Measurements from ENCODE around the gene ECSIT. TPM values are rescaled to one million over a fixed set of nuclear protein-coding genes. Genes with fewer than 3 reads are reported as not detected.

Gene ECSIT
- total and polyA plus RNA-seq, 2 experiments from 2014 or later, result 36.6 to 66.5 TPM

DNA sequence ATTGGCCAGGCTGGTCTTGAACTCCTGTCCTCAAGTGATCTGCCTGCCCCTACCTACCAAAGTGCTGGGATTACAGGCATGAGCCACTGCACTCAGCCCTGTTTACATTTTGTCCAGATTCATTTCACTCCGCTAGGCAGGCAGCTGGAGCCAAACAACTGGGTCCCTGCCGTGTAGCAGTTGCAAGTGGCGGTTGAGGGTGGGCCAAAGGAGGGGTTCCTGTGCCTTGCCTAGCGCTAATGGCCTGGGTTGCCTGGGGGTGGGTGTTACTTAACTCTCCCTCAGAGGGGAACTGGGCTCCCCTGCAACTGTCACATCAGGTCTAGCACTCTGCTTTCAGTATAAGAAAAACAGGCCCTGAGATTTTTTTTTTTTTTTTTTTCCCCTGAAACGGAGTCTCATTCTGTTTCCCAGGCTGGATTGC is 41.1 kb upstream of the ECSIT start:
- DNase-seq (ENCODE audit: low spot score), result no peak
- no peaks in the 10 kb centered on the region for H3F3A ChIP-seq (replicated peaks; ENCODE audit: low read depth)
- H4K20me1 ChIP-seq (replicated peaks; ENCODE audit: insufficient read depth), result no peaks in the 10 kb centered on the region
- H3K9me2 ChIP-seq (ENCODE audit: insufficient read depth), result no peaks in the 10 kb centered on the region
- no peaks in the 10 kb centered on the region for H3K36me3 ChIP-seq (ENCODE audit: insufficient read depth)
- no peak overlapping the region for H3K27ac Mint-ChIP-seq
- no peak overlapping the region for H3K4me3 Mint-ChIP-seq
- no peaks in the 10 kb centered on the region for H3K36me3 Mint-ChIP-seq (ENCODE audit: low read depth)
- H3K27me3 Mint-ChIP-seq (ENCODE audit: insufficient read depth, low read depth, poor library complexity), result peaks cover 3% of the 10 kb centered on the region
- no peak for TF ChIP-seq ZNF462 (CRISPR knock-in tag; IDR thresholded peaks at IDR 0.05)
- TF ChIP-seq, protein P1, sequence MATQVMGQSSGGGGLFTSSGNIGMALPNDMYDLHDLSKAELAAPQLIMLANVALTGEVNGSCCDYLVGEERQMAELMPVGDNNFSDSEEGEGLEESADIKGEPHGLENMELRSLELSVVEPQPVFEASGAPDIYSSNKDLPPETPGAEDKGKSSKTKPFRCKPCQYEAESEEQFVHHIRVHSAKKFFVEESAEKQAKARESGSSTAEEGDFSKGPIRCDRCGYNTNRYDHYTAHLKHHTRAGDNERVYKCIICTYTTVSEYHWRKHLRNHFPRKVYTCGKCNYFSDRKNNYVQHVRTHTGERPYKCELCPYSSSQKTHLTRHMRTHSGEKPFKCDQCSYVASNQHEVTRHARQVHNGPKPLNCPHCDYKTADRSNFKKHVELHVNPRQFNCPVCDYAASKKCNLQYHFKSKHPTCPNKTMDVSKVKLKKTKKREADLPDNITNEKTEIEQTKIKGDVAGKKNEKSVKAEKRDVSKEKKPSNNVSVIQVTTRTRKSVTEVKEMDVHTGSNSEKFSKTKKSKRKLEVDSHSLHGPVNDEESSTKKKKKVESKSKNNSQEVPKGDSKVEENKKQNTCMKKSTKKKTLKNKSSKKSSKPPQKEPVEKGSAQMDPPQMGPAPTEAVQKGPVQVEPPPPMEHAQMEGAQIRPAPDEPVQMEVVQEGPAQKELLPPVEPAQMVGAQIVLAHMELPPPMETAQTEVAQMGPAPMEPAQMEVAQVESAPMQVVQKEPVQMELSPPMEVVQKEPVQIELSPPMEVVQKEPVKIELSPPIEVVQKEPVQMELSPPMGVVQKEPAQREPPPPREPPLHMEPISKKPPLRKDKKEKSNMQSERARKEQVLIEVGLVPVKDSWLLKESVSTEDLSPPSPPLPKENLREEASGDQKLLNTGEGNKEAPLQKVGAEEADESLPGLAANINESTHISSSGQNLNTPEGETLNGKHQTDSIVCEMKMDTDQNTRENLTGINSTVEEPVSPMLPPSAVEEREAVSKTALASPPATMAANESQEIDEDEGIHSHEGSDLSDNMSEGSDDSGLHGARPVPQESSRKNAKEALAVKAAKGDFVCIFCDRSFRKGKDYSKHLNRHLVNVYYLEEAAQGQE (IDR thresholded peaks at IDR 0.05; ENCODE audit: unreplicated experiment), result no peak
- no peak for TF ChIP-seq JUNB (IDR thresholded peaks at IDR 0.05; ENCODE audit: unreplicated experiment)
- TF ChIP-seq, protein P2, sequence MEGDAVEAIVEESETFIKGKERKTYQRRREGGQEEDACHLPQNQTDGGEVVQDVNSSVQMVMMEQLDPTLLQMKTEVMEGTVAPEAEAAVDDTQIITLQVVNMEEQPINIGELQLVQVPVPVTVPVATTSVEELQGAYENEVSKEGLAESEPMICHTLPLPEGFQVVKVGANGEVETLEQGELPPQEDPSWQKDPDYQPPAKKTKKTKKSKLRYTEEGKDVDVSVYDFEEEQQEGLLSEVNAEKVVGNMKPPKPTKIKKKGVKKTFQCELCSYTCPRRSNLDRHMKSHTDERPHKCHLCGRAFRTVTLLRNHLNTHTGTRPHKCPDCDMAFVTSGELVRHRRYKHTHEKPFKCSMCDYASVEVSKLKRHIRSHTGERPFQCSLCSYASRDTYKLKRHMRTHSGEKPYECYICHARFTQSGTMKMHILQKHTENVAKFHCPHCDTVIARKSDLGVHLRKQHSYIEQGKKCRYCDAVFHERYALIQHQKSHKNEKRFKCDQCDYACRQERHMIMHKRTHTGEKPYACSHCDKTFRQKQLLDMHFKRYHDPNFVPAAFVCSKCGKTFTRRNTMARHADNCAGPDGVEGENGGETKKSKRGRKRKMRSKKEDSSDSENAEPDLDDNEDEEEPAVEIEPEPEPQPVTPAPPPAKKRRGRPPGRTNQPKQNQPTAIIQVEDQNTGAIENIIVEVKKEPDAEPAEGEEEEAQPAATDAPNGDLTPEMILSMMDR (conservative IDR thresholded peaks at IDR 0.05; ENCODE audit: low read depth in 2 of 2), result no peak
- no peak for TF ChIP-seq EZH2phosphoT487 (IDR thresholded peaks at IDR 0.05; ENCODE audit: unreplicated experiment)
- TF ChIP-seq CREB1 (CRISPR knock-in tag; IDR thresholded peaks at IDR 0.05; ENCODE audit: low read depth), result no peak
- TF ChIP-seq ZNF331 (CRISPR knock-in tag; IDR thresholded peaks at IDR 0.05; ENCODE audit: low read depth), result no peak
- TF ChIP-seq ZNF114 (CRISPR knock-in tag; IDR thresholded peaks at IDR 0.05), result no peak
- TF ChIP-seq POLR2AphosphoS5 (IDR thresholded peaks at IDR 0.05; ENCODE audit: low read depth), result no peak
- no peak for ATAC-seq
- no peak overlapping the region for H3K4me3 ChIP-seq
- H3K79me2 ChIP-seq (replicated peaks; ENCODE audit: insufficient read depth), result no peaks in the 10 kb centered on the region
- H2AFZ ChIP-seq, result no peak overlapping the region
- H3K4me1 Mint-ChIP-seq, result no peaks in the 10 kb centered on the region
- H3K4me2 ChIP-seq, result no peak overlapping the region
- H3K27ac ChIP-seq (ENCODE audit: low read depth), result no peak overlapping the region
- no peaks in the 10 kb centered on the region for H3K9me3 Mint-ChIP-seq
- H3K27me3 ChIP-seq (ENCODE audit: insufficient read depth), result no peaks in the 10 kb centered on the region
- H3K4me1 ChIP-seq (ENCODE audit: insufficient read depth), result no peaks in the 10 kb centered on the region

All from GM23338 (cell line).